GM19395 (cell line): ENCODE data around the gene COPRS.
"Not testable (repeated sequence)": the region's sequence is repeated elsewhere in the genome, so short reads cannot be mapped to it uniquely, and the experiment has no call there.

Experiments
- ATAC-seq: cut with Tn5 transposase; IDR thresholded peaks from one replicate; pipeline ENCODE4 v1.9.1; 2021; ENCODE audit warnings: mild to moderate bottlenecking, moderate library complexity; ENCODE audit not compliant: unreplicated experiment

Gene COPRS

DNA sequence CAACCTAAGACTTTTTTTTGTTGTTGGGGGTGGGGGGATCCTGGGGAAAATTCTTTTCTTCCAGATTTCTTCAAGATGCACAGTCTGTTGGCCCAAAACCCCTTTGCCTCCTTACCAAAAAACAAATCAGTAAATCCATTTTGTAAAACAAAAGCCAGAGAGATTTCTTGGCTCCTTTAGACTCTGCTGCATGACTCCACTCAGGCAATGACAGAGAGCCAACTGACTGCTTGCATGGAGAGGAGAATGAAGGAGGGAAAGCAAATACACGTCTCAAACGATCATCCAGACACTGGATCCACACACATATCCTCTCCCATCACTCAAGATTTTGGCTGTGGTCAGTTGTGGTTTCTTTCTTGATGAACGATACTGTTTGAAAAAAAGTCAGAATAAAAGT is 13.8 kb downstream of the COPRS start:
- no peak for ATAC-seq

DNA sequence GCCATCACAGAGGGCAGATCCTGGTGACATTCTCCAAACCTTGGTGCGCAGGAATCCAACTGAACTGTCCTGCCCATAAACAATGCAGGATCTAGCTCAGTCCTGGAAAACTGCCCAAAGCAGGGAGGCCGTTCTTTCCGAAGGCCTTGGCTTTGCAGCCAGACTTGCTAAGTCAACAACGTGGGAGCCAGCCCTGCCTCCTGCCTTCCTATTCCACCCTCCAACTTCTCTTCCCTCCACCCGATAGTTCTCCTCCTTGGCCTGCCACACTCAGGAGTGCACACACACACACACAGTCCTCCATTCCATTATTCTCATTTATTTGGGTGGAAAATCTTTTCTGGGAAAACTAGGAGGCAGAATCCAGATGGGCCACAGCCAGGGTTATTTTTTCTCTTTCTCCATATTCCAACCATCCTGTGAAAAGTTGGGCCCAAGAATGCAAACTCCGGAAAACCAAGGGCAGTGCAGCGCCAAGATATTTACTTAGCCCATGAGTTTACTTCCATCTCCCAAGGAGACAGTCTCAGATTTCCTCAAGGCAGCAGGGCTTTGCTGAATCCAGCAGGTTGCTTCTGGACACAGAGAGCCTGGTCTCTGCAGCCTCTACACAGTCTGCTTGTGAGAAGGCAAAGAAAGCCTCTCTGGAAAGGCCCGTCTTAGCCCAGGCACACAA is 15.8 kb downstream of the COPRS start:
- ATAC-seq: no peak

DNA sequence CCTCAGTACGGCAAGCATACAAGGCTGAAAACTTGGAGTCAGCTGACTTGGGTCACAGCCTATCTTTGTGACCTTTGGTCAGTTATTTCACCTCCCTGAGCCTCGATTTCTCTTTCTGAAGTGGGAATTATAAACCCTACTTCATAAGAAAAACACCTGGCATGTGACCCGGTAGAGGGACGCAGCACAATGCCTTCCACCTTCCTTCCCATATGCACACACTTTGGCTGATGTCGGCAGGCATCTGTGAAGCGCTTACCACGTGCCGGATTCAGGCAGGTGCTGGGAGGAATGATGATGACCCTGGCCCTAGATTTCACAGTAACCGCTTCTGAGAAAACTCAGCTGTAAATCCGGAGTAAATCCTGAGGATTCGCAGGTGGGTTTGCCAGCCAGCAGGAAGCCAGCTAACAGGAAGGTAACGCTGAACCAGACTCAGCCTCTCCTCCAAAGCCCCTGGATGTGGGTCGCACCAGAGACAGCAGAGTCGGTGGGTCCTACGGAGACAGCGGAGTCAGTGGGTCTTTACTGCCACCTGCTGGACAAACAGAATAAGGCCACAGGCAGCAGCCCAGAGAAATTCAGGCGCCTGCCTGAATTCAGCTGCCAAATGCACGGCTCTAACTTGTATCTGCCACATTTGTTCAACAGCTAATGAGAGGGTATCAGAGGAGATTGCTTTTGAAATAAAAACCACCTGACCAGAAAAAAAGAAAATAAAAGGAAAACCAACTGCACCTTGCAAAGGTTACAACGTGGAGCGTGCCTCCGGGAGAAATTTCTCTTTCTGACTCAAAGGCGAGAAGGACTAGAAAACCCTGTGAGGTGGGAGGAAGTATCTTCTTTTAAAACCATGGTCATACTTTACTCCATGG is 16.6 kb downstream of the COPRS start:
- no peak for ATAC-seq

DNA sequence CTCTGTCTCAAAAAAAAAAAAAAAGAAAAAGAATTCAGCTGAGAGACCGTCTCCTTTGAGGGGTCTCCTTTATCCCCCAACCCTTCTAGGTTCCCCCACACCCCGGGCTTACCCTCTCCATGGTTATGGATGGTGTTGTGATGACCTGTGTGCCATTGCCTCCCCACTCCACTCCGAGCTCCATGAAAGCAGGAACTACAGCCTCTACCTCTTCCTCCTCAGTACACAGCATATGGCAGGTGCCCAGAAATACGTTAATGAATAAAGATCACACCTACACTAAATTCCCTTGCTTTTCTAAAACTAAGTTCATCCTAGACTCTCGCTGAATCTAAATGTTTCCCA is 17.2 kb downstream of the COPRS start:
- ATAC-seq: no peak

DNA sequence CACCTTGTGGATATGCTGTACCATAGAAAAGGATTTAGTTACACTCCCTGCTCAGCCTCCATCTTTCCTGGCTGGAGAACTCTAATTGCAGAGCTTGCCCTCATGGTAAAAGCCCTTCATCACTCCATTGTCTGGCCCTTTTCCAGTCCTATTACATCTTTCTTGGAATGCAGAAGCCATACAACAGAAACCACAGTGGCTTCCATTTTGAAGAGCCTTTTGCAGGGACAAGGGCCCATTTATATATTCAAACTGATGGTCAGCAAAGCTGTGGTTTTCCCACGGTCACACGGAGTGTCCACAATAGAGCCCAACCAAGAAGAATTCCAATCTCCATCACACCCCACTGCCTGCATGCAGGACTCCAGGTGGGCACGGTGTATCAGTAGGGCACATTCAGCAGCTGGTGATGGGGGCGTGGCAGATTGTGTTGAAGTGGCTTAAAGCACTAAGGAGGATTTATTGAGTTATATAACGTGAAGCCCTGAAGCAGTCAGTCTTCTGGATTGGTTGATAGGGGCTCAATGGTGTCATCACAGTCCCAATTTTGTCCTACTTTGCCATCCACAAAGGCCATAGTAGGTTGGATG is 20.3 kb downstream of the COPRS start:
- ATAC-seq: no peak

DNA sequence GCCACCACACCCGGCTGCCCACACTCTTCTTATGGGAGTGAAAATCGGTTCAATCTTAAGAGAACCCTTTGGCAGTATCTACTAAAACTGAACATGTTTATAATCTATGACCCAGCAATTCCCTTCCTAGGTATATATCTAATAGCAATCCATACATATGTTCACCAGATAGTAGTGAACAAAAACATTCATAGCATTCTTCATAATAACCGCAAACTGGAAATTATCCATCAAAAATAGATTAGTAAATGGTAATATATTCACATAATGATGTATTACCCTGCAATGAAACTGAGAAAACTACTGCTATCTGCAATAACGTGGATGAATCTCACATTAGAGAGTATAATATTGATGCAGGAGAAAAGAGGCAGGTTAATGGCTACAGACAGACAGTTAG is 23.1 kb downstream of the COPRS start:
- ATAC-seq: no peak

DNA sequence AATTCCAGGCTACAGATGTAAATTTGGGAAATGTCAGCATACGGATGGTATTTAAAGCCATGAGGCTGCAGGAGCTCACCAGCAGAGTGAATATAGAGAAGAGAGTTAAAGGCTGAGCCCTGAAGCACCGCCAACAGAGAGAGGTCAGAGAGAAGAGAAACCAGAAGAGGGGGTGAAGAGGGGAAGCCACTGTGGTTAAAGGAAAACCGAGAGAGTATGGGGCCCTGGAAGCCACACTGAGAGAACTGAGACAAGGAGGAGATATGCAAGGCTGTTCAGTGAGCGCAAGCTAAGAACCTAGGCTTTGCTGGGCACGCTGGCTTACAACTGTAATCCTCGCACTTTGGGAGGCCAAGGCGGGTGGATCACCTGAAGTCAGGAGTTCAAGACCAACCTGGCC is 24.6 kb downstream of the COPRS start:
- no peak for ATAC-seq

DNA sequence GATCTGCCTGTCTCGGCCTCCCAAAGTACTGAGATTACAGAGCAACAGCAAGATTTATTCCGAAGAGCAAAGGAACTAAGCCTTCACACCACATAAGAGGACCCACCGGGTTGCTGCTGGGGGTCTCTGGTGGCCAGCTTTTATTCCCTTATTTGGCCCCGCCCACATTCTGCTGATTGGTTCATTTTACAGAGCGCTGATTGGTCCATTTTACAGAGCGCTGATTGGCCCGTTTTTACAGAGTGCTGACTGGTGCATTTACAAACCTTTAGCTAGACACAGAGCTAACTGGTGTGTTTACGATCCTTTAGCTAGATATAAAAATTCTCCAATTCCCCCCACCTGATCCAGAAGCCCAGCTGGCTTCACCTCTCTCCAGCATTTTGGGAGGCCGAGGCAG is 26.3 kb downstream of the COPRS start:
- ATAC-seq: no peak

DNA sequence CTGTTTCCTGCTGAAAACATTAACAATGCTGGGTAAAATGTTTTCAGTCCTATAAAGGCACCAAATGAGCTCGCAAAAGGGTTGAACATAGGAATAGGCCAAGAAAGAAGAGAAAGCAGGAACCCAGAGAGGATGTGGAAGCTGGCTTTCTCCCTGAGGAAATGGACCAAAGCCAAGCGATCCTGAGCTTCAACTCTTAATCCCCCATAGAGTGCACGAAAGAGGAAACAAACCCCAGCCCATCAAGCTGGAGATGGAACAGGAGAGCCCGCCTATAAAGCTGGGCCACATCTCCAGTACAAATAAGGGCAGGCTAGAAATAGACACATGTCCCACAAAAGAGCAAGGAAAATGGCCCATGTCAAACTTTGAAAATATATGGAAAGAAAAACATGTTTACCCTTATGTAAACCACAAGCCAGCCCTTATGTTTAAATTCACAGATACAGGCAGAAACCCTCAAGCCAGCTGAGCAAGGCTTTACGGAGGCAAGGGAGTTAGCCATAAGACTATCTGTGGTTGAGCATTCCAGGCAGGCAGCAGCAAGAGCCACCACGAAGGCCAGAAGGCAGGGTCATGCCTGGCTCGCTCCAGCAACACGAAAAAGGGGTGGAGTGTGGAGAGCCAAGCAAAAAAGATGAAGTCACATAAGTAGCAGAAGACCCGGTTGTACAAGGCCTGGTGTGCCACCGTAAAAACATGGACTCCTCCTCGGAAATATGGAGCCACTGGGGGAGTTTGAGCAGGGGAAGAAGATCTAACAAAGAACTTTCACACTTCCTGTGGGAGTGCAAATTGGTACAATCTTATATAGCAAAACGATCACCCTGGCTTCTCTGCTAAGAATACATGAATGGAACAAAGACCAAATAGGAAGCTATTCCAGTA is 27.8 kb downstream of the COPRS start:
- ATAC-seq: no peak

DNA sequence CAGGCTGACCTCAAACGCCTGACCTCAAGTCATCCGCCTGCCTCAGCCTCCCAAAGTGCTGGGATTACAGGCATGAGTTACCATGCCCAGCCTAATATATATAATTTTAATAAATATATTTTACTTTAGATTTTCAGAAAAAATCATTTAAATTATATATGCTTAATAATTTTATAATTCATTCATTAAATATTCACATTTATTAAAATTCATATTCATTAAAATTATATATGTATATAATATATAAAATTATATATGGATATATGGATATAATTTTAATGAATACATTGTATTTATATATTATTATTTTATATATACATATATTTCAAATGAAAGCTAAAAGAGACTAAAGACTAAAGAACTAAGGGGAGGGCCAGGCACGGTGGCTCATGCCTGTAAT is 29.4 kb downstream of the COPRS start:
- no peak for ATAC-seq

DNA sequence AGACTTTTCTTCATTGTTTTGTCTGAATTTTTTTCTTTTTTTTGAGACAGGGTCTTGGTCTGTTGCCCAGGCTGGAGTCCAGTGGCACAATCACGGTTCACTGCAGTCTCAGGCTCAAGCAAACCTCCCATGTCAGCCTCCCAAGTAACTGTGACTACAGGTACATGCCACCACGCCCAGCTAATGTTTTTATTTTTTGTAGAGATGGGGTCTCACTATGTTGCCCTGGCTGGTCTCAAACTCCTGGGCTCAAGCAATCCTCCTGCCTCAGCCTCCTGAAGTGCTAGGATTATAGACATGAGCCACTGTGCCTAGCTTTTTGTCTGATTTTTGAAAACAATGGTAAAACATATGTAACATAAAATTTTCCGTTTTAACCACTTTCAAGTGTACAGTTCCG is 30.1 kb downstream of the COPRS start:
- ATAC-seq: not testable (repeated sequence)

DNA sequence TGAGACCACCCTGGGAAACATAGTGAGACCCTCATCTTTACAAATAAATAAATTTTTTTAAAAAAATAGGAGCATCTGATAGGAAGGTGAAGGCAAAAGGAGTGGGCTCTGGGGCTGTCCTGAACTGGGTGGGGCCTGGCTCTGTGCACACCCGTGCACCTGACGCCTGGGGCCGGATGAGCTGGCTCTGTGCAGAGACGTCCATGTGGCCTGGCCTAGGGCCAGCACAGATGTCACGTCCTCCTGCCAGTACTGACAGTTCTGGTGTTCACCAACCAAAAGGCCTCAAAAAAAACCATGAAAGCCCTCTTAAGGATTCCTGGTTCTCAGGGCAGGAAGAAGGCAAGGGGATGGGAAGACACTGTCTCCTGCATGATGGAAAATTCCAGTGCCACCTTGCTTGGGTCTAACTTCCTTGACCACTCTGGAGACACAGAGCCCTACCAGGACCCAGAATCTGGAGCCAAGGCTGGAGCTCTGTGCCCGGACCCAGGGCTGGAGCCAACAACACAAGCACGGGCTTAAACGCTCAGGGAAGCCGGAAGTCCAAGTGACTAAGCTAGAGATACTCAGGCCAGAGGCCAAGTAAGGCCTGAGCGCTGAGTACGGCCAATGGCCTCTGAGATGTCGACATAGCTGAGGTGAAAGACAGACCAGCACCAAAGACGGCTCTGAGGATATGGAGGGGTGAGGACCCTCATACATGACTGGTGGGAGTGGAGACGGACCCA is 32.9 kb downstream of the COPRS start:
- ATAC-seq: no peak

DNA sequence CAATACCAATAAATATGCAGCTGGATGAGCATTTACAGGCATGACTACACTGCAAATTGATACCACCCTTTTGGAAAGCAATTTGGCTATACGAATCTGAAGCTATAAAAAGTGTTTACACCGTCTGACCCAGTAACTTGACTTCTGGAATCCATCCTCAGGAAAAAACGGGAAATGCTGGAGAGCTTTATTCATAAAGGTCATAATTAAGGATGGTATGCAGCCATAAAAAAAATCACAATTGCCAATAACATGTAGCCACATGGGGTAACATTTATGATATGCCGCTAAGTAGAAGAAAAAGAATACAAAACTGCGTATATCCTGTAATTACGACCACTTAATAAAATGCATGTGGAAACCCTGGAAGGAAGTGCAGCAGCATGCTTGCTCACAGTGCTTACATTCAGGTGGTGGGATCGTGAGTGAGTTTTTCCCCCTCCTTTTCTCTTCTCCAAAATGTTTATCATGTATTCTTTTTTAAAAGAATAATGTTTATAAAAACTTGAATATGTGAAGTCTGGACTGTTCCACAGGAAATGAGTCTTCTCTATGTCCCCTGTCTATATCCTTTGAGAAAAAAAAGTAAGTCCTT is 34.2 kb downstream of the COPRS start:
- no peak for ATAC-seq

DNA sequence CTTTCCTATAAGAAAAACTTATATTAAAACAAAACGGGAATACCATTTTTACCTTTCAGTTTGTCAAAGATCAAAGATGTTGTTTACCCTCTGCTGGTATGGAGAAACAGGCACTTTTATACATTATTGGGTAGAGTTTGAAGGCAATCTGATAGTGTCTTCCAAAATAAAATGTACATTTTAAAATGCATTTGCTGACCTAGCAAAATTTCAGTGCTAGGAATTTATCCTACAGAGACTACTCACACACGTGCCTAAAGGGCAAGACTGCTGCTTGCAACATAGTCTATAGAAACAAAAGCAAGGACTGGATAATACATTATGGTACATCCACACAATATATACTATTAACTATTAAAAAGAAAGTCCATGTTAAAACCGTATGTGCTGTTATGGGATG is 36.0 kb downstream of the COPRS start:
- ATAC-seq: no peak

DNA sequence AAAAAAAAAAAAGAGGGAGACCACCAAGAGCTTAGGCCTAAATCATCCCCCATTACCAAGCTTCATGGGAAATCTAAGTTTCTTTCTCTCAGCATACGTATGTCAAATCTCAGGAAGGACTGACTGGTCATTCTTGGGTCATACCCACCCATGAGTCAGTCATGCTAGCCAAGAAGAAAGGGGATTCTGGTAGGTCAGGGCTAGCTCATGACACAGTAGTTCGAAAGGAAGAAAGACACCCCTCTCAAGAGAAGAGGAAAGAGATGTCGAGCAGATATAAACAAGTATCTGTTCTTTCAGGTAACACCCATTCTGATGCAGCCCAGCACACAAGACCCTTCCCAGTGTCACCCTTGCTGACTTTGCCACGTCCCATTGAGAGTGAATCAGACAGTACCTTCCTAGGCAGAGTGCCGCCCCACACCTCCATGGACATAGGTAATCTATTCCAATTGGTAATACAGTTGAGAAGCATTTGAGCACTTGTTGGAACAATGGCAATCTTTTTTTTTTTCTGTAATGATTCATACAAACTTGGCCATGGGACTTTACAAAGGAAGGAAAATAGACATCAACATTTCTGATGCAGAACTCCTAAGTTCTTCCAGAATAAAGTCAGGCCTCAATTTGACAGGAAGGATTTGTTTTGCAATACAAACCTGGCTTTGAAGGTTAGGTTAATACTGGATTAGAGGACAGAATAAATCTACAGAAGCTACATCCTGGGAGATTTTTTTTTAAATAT is 38.2 kb downstream of the COPRS start:
- ATAC-seq: no peak

DNA sequence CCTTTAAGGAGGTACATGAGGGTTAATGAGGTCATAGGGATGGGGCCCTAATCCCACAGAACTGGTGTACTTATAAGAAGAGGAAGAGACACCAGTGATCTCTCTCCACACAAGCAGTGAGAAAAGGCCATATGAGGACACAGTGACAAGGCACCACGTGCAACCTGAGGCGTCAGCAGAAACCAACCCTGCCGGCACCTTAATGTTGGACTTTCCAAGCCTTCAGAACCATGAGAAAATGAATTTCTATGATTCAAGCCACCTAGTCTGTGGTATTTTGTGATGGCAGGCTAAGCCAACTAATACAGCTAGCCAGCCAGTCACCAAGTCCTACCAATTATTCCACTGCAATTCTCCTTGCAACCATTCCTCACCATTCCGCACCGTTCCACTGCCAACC is 39.5 kb downstream of the COPRS start:
- no peak for ATAC-seq

DNA sequence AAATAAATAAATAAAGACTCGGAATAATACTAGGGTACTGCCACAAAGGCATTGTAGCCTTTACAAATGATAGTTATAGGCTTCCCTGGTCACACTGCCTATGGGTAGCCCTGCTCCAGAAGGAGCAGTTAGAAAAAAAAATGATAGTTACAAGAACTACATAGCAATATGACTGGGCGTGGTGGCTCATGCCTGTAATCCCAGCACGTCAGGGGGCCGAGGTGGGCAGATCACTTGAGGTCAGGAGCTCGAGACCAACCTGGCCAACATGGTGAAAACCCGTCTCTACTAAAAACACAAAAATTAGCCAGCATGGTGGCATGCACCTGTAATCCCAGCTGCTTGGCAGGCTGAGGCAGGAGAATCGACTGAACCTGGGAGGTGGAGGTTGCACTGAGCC is 40.2 kb downstream of the COPRS start:
- ATAC-seq: not testable (repeated sequence)

DNA sequence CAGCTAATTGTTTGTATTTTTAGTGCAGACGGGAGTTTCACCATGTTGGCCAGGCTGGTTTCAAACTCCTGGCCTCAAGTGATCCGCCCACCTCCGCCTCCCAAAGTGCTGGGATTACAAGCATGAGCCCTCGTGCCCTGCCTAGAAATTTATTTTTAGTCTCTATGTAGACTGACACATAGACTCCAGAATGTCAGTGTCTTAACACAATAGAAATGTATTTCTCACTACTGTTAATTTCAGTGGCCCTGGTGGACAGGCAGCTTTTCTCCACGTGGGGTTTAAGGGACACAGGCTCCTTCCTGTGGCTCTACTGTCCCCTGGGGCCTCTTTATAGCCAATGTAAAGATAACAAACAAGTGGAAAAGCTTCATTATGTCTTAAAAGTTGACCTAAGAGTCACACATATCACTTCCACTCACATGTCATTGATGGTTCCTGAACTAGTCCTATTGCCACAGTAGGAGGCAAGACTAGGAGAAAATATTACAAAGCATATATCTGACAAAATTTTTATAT is 43.8 kb downstream of the COPRS start:
- no peak for ATAC-seq

DNA sequence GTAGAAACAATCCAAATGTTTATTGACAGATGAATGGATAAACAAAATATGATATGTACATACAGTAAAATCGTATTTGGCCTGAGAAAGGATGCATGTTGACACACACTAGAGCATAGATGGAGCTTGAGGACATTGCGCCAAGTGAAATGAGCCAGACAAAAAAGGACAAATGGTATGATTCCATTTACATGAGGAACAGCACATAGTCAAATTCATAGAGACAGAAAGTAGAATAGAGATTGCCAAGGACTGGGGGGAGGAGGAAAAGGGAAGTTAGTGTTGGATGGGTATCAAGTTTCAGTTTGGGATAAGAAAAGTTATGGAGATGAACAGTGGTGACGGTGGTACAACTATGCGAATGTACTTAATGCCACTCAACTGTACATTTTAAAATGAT is 47.9 kb downstream of the COPRS start:
- ATAC-seq: no peak
